AG10803 (cell line): Measurements from ENCODE around the gene GLMP.
A peak's percentile ranks its signal among the peaks of the same experiment; 100 is the strongest.

Source experiments
- DNase-seq: peaks from one replicate; pipeline ENCODE4 v3.0.0; 2010; ENCODE audit warnings: low read depth
- H3K4me3 ChIP-seq: 2 replicates; pipeline ENCODE4 v1.5.1; 2011; ENCODE audit warnings: mild to moderate bottlenecking, low read length, control low read depth
- TF ChIP-seq, protein P1 (sequence below): conservative IDR thresholded peaks from 2 replicates; pipeline ENCODE4 v1.5.1; 2011; ENCODE audit warnings: mild to moderate bottlenecking, low read length, control low read depth, inconsistent platforms

Gene GLMP

DNA sequence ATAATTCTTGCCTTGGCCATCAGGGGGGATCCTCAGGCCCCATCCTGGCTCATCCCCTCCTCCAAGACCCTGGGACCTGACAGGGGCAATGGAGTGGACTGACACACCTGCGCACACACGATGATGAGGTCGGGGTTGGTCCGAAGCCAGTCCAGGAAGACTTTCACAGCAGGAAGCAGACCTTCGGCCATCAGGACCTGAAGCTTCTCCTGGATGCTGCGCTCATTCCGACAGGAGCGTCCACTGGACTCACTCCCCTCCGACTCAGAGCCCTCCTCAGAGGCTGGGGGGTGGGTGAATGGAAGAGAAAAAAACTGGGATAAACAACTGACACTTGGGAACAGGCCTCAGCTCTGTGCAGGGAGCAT lies 32.2 kb downstream of the GLMP start:
- no peak for DNase-seq
- no peak overlapping the region for H3K4me3 ChIP-seq
- TF ChIP-seq, protein P1, sequence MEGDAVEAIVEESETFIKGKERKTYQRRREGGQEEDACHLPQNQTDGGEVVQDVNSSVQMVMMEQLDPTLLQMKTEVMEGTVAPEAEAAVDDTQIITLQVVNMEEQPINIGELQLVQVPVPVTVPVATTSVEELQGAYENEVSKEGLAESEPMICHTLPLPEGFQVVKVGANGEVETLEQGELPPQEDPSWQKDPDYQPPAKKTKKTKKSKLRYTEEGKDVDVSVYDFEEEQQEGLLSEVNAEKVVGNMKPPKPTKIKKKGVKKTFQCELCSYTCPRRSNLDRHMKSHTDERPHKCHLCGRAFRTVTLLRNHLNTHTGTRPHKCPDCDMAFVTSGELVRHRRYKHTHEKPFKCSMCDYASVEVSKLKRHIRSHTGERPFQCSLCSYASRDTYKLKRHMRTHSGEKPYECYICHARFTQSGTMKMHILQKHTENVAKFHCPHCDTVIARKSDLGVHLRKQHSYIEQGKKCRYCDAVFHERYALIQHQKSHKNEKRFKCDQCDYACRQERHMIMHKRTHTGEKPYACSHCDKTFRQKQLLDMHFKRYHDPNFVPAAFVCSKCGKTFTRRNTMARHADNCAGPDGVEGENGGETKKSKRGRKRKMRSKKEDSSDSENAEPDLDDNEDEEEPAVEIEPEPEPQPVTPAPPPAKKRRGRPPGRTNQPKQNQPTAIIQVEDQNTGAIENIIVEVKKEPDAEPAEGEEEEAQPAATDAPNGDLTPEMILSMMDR: no peak

DNA sequence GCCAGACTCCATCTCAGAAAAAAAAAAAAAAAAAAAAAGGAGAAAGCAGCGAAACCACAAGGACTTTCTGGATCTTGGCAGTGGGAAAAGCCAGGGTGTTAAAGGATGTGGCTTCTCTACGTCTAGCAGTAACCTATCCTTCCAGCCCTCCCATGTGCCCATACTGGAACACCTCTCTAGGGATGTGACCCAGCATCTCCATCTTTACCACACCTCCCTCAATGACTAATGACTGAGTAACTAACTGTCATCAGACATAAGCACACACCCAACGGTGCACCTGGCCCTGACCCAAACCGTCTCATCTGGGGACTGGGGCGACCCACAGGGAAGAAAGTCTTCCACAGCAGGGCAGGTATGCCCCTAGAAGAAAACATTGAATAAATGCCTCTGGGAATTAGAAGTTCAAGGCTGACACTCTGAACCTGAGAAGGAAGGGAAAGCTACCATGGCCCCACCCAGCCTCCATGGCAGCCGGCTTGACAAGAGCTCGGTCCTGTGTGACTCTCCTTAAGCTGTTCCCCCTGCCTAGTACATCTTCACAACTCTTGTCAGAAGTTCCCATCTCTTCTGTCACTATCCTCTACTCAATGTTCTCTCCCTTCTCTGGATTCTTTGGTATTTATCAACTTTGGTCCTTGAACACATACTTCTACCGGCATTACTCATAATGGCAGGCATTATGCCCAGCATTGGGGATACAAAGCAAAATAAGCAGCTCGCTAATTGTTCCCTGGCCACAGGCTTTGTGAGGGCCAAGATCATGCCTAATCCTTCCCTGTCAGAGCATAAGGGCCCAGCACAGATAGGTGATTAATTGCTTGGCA lies 32.8 kb downstream of the GLMP start:
- peak; percentile 91 for DNase-seq
- TF ChIP-seq, protein P1: no peak
- H3K4me3 ChIP-seq: no peak overlapping the region

DNA sequence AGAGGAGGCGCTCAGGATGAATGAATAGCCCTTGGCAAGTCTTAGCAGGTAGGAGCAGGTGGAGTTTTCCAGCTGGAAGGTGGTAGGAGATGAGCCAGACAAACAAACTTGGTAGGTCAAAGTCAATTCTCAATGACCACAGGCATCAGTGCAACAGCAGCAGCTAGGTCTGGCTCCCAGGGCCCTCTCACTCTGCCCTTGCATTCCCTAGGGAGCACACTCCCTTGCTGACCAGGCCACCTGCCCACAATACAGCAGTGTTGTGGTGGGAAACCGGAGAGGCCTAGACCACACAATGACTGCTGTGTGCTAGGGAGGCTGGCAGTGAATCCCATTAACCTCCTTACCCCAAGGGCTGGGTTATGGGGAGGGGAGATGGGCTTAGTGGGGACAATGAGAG lies 34.6 kb downstream of the GLMP start:
- no peak overlapping the region for H3K4me3 ChIP-seq
- no peak for DNase-seq
- TF ChIP-seq, protein P1: no peak

DNA sequence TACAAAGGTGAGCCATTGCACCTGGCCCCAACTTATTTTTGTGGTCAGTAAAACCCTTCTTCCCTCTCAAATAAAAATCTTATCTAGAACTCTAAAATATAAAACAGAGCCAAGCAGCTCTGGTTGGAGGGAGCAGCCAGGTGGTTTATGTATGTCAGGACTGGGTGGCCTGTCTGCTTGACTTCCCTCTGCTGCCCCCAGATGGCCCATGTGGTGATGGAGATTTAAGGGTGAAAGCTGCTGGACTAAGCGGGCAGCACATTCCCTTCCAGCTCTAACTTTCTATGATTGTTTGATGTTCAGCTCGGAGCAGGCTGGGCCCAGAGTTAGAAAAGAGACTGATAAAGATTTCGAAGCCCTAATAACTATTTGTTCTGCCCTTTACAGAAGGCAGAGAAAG lies 35.7 kb downstream of the GLMP start:
- TF ChIP-seq, protein P1: no peak
- no peak overlapping the region for H3K4me3 ChIP-seq
- no peak for DNase-seq

DNA sequence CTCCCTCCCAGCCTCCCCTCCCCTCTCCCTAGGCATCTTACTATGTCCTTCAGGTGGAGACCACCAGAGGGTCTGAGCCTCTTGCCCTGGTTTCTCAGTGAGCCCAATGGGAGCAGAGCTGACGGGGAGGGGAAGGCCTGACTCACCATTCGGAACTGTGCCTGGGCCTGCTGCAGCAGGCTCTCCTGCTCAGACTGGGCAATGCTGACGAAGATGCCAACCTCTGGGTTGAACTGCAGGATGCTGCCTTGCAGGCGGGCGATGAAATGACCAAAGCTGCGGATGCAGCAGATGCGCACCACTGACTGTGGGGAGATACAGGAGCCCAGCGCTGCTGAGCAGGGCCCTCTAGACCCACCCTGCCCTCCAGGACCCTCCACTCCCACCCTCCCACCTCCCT lies 36.6 kb downstream of the GLMP start:
- TF ChIP-seq, protein P1: no peak
- no peak overlapping the region for H3K4me3 ChIP-seq
- no peak for DNase-seq

DNA sequence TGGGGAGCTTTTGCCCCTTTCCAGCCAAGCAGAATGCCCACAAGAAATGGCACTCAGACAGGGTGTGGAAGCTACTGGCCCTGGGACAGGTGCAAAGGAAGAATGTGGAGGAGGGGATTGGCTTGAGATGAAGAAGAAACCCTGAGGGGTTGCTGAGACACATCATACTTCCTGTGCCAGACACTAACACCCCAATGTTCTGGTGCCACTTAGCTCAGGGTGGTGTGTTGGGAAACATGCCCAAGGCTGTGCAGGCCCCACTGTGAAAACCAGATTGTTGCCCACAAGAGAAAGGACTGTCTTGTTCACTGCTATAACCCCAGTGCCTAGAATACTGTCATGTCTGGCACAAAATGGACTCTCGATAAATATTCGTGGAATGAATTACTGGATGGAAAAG lies 37.8 kb downstream of the GLMP start:
- DNase-seq: no peak
- TF ChIP-seq, protein P1: no peak
- H3K4me3 ChIP-seq: no peak overlapping the region

DNA sequence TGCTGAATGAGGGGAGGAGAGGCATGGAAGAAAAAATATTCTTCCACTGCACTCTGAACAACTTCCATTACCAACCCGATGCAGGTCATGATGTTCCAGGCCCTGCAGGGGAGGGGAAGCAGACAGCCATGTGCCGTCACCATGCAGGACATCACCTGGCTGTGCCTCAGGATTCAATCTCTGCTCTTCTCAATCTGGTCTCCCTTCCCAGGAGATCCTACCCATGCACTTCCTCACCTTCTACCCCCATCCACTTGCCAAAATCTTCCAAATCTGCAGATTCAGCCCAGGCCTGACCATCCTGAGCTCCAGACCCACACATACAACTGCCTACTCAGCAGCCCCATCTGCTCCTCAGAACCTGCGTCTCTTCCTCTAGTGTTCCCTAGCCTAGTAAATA lies 41.8 kb downstream of the GLMP start:
- no peak for DNase-seq
- H3K4me3 ChIP-seq: no peak overlapping the region
- TF ChIP-seq, protein P1: no peak
